HG03378 (cell line): ENCODE data around the gene HYPK.
"Not testable (repeated sequence)": the region's sequence is repeated elsewhere in the genome, so short reads cannot be mapped to it uniquely, and the experiment has no call there.

Source experiments
- ATAC-seq: cut with Tn5 transposase; IDR thresholded peaks from one replicate; pipeline ENCODE4 v1.9.1; 2021; ENCODE audit warnings: mild to moderate bottlenecking, moderate library complexity; ENCODE audit not compliant: unreplicated experiment

The HYPK gene

DNA sequence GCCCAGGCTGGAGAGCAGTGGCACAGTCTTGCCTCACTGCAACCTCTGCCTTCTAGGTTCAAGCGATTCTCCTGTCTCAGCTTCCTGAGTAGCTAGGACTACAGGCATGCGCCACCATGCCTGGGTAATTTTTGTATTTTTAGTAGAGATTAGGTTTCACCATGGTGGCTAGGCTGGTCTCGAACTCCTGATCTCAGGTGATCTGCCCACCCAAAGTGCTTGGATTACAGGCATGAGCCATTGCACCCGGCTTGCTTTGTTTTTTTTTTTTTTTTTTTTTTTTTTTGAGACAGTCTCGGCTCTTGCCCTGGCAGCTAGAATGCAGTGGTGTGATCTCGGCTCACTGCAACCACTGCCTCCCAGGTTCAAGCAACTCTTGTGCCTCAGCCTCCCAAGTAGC lies 32.1 kb downstream of the HYPK start:
- ATAC-seq = not testable (repeated sequence)

DNA sequence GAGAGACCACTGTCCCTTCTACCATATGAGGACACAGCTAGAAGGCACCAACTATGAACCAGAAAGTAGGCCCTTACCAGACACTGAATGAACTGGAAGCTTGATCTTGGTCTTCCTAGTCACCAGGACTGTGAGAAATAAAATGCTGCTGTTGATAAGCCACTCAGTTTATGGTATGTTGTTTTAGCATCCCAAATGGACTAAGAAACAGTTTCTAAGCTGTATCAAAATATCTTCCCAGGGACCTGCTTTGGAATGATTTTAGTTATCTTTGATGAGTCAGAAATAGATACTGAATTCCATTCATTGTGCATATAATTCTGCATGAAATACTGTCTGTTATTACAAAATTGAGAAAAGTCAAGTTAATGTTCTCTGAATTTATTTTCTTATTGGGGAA lies 45.0 kb downstream of the HYPK start:
- no peak for ATAC-seq

DNA sequence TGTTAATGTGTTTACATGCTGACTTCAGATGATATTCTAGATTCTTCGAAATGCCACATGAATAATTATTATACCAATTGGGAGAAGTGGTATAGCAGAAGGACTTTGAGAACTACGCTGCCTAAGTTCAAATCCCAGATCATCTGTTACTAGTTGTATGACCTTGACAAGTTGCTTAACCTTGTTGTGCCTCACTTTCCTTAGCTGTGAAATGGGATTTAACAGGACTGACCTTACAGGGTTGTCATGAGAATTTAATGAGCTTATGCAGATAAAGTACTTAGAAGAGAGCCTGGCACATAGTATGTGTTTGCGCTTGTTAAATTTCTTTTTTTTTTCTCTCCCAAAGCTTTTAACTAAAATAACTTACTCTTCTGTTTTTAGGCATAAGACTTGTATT lies 50.9 kb downstream of the HYPK start:
- ATAC-seq = no peak

DNA sequence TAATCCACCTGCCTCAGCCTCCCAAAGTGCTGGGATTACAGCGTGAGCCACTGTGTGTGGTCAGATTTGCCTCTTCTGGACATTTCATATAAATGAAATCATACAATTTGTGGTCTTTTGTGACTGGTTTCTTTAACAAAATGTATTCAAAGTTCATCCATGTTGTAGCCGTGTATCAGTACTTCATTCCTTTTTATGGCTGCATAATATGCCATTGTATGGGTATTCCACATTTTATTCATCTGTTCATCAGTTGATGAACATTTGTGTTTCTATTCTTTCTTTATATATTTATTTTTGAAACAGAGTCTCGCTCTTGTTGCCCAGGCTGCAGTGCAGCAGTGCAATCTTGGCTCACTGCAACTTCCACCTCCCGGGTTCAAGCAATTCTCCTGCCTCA lies 52.2 kb downstream of the HYPK start:
- ATAC-seq = no peak
